Uterus (tissue), 4 donors: ENCODE data around the gene PSMB7. TPM values are rescaled to one million over a fixed set of nuclear protein-coding genes. Genes with fewer than 3 reads are reported as not detected.

Experiments
- DNase-seq, 2 donors: peaks; one replicate each; pipeline ENCODE4 v3.0.0-alpha.2; 2019 to 2020
- H3K27ac ChIP-seq, 2 donors: fragments of 200-600 bp; sonication (generic); 1 replicate in 1 of 2; 2 replicates in 1 of 2; pipeline ENCODE4 v1.5.1; 2016 to 2018
- H3K27me3 ChIP-seq, 2 donors: fragments of 200-600 bp; sonication (generic); one replicate each; pipeline ENCODE4 v1.5.1; 2018 to 2019; ENCODE audit warnings: control low read depth in 1 of 2
- H3K36me3 ChIP-seq, 2 donors: fragments of 200-600 bp; sonication (generic); one replicate each; pipeline ENCODE4 v1.5.1; 2019; ENCODE audit warnings: control low read depth in 1 of 2
- H3K4me1 ChIP-seq, 2 donors: fragments of 200-600 bp; sonication (generic); one replicate each; pipeline ENCODE4 v1.5.1; 2018 to 2019; ENCODE audit warnings: control low read depth in 1 of 2
- H3K4me3 ChIP-seq, 2 donors: fragments of 200-600 bp; sonication (generic); 1 replicate in 1 of 2; 2 replicates in 1 of 2; pipeline ENCODE4 v1.5.1; 2018 to 2019; ENCODE audit warnings: mild to moderate bottlenecking in 1 of 2
- H3K9me3 ChIP-seq, 2 donors: fragments of 200-600 bp; sonication (generic); one replicate each; pipeline ENCODE4 v1.5.1; 2019; ENCODE audit warnings: control low read depth in 1 of 2
- CTCF ChIP-seq, 4 experiments: fragments of 200-600 bp in 2 of 4; fragments of 450-650 bp in 2 of 4; sonication (generic) in 2 of 4; IDR thresholded peaks; one replicate each; pipeline ENCODE4 v1.5.1; 2016 to 2019; ENCODE audit warnings: antibody characterized with exemption in 4 of 4, mild to moderate bottlenecking in 2 of 4, moderate library complexity in 1 of 4
- POLR2A ChIP-seq, 2 donors: fragments of 450-650 bp; IDR thresholded peaks; one replicate each; pipeline ENCODE4 v1.6.1; 2016; ENCODE audit warnings: antibody characterized with exemption in 2 of 2, mild to moderate bottlenecking in 1 of 2, moderate library complexity in 1 of 2
- intact Hi-C: fragments of 100-400 bp; cut with DNase I; formaldehyde crosslinking; loops from one replicate; pipeline ENCODE4 v1.15.1; 2023; ENCODE audit warnings: low total_unique reads
- total RNA-seq, 4 donors: library from RNA; depleted of rRNA in 3 of 4; stranded (reverse); fragments of >200 nt in 3 of 4; gene quantifications; one replicate each; pipeline versions ENCODE4 v1.1.0 to v1.2.4, GENCODE V29; 2014 to 2023
- donor health status: DM: yes; HTN: yes; CAD: no.

Gene PSMB7
- total RNA-seq, 4 donors from 2014 or later = 86.1 to 292 (median 94.7) TPM

GRCh38 chr9:124363326-124364096 is 51.7 kb downstream of the PSMB7 start:
- TF ChIP-seq POLR2A (IDR thresholded peaks at IDR 0.05) (no peak), CTCF (IDR thresholded peaks at IDR 0.05) (no peak)
- H3K9me3 ChIP-seq = no peaks in the 10 kb centered on the region
- DNase-seq = no peak
- H3K4me3 ChIP-seq = no peak overlapping the region
- H3K27me3 ChIP-seq = no peaks in the 10 kb centered on the region
- no peaks in the 10 kb centered on the region for H3K36me3 ChIP-seq
- intact Hi-C loops = loop anchor here (2.0 kb wide), 1 partner anchor 37 kb away; no protein-coding TSS in a partner anchor
- no peaks in the 10 kb centered on the region for H3K4me1 ChIP-seq
- H3K27ac ChIP-seq = no peak overlapping the region

- no peaks in the 10 kb centered on the region for H3K36me3 ChIP-seq
- H3K4me3 ChIP-seq = no peak overlapping the region
- no peaks in the 10 kb centered on the region for H3K9me3 ChIP-seq
- intact Hi-C loops = no loop called here
- H3K27me3 ChIP-seq = no peaks in the 10 kb centered on the region
- TF ChIP-seq CTCF (IDR thresholded peaks at IDR 0.05) (no peak), POLR2A (IDR thresholded peaks at IDR 0.05) (no peak)
- no peaks in the 10 kb centered on the region for H3K4me1 ChIP-seq
- H3K27ac ChIP-seq = no peak overlapping the region
- no peak for DNase-seq
These were observed 54.1 kb downstream of the PSMB7 start for GRCh38 chr9:124361128-124361527.

- H3K9me3 ChIP-seq = no peaks in the 10 kb centered on the region
- H3K4me3 ChIP-seq = no peak overlapping the region
- H3K4me1 ChIP-seq = no peaks in the 10 kb centered on the region
- DNase-seq = no peak
- intact Hi-C loops = no loop called here
- no peak overlapping the region for H3K27ac ChIP-seq
- no peaks in the 10 kb centered on the region for H3K36me3 ChIP-seq
- H3K27me3 ChIP-seq = no peaks in the 10 kb centered on the region
- TF ChIP-seq POLR2A (IDR thresholded peaks at IDR 0.05) (no peak), CTCF (IDR thresholded peaks at IDR 0.05) (no peak)
These were observed 55.2 kb downstream of the PSMB7 start for GRCh38 chr9:124359855-124360678.

- DNase-seq = no peak
- no peaks in the 10 kb centered on the region for H3K9me3 ChIP-seq
- H3K27ac ChIP-seq = no peak overlapping the region
- no peak overlapping the region for H3K4me3 ChIP-seq
- no peaks in the 10 kb centered on the region for H3K4me1 ChIP-seq
- no peaks in the 10 kb centered on the region for H3K27me3 ChIP-seq
- no peaks in the 10 kb centered on the region for H3K36me3 ChIP-seq
- intact Hi-C loops = no loop called here
- TF ChIP-seq CTCF (IDR thresholded peaks at IDR 0.05) = no peak
- no peak for TF ChIP-seq POLR2A (IDR thresholded peaks at IDR 0.05)
These were observed 55.8 kb downstream of the PSMB7 start for GRCh38 chr9:124359426-124359825.

- Histone ChIP-seq H3K36me3 (no peaks in the 10 kb centered on the region), H3K9me3 (no peaks in the 10 kb centered on the region), H3K27ac (no peak overlapping the region), H3K27me3 (no peaks in the 10 kb centered on the region), H3K4me3 (no peak overlapping the region), H3K4me1 (no peaks in the 10 kb centered on the region)
- TF ChIP-seq CTCF (IDR thresholded peaks at IDR 0.05) (no peak), POLR2A (IDR thresholded peaks at IDR 0.05) (no peak)
- no peak for DNase-seq
- intact Hi-C loops = no loop called here
These were observed 56.6 kb downstream of the PSMB7 start for GRCh38 chr9:124358631-124359030.
